NCI-H446 treated with DMSO at 0.1 percent for 48 hours (cell line): ENCODE data around the gene WNT3A.

Source experiments
- DNase-seq: peaks from one replicate; lab custom pipeline; 2025; lab: John Stamatoyannopoulos, UW

Gene WNT3A

GRCh38 chr1:228070173-228070572 lies 63.4 kb downstream of the WNT3A start:
- no peak for DNase-seq

- DNase-seq: no peak
These were observed 64.1 kb downstream of the WNT3A start for GRCh38 chr1:228070851-228071250.

DNA sequence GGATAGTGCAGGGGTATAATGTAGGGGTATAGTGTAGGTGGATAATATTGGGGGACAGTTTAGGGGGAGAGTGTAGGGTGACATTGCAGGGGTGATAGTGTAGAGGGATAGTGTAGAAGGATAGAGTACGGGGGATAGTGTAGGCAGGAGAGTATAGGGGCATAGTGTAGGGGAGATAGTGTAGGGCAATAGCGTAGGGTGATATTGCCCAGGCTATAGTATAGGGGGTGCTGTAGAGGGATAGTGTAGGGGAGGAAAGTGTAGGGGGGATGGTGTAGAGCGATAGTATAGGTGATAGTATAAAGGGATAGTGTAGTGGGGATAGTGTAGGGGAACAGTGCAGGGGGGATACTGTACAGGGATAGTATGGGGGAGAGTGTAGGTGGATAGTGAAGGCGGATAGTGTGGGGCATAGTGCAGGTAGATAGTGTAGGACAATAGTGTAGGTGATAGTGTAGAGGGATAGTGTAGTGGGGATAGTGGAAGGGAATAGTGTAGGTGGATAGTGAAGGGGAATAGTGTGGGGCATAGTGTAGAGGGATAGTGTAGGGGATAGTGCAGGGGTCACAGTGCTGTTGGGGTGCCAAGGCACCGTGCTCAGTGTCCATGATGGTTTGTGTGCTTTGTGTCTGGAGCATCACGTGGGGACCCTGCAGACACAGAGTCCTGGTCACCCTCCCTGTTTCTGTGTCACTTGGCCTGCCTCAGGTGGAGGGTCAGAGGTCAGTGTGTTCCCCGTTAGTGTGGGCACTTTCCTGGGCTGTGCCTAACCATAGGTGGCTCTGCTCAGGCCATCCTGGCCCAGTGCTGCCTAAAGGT lies 65.2 kb downstream of the WNT3A start:
- DNase-seq: no peak

GRCh38 chr1:228072658-228073043 lies 65.9 kb downstream of the WNT3A start:
- no peak for DNase-seq

DNA sequence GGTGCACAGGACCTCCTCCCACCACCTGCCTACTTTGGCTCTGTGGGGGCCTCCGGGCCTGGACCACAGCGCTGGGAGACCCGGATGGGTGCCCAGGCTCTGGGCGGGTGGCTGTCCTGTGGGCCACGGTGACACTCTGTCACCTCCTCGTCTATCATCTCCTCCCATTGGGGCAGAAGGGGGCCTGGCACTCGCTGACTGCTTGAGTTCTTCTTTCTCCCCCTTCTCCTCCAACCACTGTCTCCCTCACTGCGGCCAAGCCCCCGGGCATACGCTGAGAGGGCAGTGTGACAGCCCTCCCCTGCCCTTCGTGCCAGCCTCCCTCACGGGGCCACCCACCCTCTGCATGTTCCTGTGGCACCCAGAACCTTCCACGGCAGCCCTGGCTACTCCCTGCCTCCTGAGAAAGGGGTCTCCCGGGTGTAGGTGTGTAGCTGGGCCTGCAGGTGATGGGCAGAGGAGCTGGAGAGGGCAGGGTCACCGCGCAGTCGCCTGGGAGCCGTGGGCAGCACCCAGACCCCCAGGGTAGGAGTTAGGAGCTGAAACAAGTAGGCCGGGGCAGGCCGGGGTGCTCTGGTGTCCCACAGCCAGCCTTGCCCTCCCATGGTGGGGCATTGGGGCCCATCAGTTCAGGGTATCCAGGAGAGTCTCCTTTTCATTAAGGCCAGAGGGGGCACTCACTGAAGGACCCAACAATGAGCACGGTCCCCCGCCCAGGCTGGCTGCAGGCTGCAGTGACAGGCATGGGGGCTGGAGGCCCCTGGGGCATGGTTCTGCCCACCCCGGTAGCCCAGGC lies 66.5 kb downstream of the WNT3A start:
- DNase-seq: no peak

DNA sequence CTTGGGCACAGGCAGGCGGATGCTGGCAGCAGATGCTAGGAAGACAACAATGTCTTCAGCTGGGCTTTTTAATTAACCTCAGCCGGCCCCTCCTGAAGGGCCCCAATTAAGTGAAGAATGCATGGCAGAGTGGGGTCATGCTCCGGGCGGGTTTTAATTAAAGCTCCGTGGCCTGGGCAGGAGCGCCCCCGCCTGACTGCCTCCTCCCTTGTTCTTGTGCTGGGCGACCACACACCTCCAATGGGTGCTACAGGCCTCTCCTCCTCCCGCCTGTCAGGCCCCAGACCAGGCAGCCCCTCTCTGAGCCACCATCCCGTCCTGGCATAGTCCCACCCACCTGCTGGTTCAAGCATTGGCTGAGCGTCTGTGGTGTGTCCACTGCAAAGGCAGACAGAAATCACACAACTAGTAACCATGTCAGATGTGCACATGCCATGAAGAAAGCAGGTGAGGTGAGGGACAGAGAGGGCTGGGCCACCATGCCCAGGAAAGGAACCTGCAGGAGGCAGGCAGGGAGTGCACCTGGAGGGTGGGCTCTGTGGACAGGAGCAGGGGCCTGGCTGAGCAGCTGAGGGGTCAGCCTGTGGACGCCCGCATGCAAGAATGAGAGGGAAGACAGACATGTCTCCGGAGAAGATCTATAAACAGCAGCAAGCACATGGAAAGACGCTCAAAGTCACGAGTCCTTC lies 67.2 kb downstream of the WNT3A start:
- no peak for DNase-seq

DNA sequence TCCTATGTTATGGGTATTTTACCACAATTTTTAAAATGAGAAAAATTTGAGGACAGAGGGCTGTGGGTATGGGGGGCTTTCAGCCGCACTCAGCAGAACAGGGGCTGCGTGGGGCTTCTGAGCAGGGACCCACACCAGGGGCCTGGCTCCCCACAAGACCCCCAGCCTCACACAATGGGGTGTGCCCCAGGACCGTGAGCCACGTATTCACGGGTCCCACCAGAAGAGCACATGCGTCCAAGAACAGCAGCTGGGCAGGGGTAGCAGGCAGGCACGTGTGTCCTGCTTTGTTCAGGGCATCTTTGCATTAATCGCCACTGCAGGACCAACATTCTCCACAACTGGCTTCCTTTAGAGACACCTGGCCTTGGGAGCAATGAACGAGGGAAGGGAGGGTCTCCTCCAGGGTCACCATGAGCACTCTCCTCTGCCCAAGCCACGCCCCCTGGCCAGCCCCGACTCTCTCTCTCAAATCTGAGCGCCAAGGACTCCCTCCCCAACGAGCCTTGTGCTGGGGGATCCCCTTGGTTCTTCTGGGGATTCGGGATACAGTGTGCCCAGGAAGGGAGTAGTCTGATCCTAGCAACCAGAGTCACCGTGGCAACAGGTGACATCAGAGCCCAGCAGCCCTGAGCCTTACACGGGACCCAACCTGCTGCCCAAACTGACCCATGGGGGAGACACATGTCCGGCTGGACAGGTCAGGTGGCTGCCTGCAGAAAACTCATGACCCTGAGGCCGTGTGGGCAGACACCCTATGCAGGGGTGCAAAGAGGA lies 68.3 kb downstream of the WNT3A start:
- DNase-seq: no peak

GRCh38 chr1:228075801-228076271 lies 69.0 kb downstream of the WNT3A start:
- no peak for DNase-seq

GRCh38 chr1:228076796-228077430 lies 70.1 kb downstream of the WNT3A start:
- no peak for DNase-seq

- no peak for DNase-seq
These were observed 71.0 kb downstream of the WNT3A start for GRCh38 chr1:228077565-228078330.

DNA sequence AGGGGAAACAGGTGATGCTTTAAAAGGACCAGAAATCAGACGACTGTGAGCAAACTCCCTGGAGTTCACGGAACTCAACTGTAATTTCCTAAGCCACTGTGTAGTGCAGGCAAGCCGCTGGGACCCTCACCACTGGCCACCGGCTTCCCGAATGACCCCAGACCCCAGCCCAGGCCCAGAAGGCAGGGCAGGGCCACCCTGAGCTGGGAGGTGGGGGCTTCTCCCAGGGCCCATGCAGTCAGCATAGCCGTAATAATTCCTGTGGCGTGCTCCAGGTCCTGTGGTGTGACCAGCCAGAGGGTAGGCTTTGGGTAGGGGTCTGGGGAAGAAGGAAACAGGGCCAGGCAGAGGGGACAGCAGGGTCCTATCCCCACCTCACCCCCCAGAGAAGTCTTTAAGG lies 72.2 kb downstream of the WNT3A start:
- DNase-seq: no peak

DNA sequence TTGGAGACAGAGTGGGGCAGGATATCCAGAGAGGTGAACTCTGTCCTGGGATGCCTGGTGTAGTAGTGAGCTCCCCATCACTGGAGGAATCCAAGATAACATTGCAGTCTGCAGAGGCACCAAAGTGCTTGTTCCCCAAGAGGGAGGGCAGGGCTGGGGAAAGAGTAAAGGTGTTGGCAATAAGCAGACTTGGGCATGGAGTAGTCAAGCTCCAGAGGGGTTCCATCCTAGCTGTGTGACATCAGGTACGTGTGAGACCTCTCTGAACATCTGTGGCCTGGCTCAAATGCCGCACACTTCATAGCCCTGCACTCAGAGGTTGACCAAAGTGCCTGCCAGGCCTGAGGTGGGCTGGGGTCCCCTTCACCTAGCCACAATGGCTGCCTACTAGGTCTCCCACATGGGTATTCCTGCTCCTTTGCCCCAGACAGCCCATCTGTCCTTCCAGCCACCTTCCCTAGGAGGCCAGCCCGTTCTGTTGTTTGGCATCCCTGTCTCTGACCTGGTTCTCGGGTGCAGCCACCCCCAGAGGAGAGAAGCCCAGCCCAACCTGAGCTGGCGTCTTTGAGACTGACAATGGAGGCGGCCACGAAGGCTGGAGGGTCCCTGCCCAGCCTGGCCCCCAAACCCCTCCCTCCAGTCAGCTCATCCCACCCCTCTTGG lies 72.9 kb downstream of the WNT3A start:
- no peak for DNase-seq

DNA sequence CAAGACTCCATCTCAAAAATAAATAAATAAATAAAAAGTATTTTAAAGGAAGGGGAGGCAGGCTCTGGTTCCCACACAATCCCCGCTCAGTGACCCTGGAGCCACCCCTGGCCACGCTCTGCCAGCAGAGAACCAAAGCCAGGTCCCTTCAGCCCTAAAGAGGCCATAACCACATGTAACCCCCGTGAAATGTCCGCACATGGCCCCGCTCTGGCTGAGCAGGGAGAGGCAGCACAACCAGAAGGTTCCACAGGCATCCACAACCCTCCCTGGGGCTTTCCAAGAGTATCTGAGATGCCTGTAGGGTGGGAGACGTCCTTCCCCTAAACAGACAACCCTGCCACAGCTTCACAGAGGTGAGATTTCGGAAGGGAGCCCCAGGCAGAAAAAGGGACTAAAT lies 74.3 kb downstream of the WNT3A start:
- DNase-seq: no peak

DNA sequence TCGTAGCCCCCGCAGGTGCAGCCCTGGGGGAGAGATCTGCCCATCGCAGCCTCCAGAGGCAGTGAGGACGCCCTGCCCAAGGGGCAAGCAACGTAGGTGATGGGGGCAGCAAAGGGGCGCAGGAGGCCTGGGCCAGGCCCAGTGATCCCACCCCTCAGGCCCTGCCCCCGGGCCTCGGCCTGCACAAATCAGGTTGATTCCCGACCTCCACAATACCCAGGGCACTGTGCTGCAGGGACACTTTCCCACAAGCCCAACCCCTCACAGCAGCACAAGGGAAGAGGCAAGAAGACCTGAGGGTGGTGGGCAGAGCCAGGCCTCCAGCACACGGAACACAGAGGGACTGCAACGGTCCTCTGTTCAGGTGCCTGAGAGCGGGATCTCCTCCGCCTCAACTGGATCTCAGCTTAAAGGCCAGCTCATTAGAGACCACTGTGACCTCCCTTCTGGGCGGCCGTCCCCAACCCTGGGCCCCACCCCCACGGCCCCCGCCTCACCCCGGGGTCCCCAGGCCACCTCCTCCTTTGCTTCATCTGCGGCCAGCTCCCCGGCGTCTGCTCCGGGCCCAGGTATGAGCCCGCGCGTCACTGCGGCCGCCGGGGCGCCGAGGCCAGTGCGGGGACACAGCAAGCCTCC lies 74.9 kb downstream of the WNT3A start:
- DNase-seq: no peak

GRCh38 chr1:228082214-228082917 lies 75.6 kb downstream of the WNT3A start, which contains the start of gene ARF1:
Gene ARF1 (plus strand): TSS chr1:228082708. CDS start chr1:228097115, 14,407 bp downstream.
- peak; percentile 85 for DNase-seq

DNA sequence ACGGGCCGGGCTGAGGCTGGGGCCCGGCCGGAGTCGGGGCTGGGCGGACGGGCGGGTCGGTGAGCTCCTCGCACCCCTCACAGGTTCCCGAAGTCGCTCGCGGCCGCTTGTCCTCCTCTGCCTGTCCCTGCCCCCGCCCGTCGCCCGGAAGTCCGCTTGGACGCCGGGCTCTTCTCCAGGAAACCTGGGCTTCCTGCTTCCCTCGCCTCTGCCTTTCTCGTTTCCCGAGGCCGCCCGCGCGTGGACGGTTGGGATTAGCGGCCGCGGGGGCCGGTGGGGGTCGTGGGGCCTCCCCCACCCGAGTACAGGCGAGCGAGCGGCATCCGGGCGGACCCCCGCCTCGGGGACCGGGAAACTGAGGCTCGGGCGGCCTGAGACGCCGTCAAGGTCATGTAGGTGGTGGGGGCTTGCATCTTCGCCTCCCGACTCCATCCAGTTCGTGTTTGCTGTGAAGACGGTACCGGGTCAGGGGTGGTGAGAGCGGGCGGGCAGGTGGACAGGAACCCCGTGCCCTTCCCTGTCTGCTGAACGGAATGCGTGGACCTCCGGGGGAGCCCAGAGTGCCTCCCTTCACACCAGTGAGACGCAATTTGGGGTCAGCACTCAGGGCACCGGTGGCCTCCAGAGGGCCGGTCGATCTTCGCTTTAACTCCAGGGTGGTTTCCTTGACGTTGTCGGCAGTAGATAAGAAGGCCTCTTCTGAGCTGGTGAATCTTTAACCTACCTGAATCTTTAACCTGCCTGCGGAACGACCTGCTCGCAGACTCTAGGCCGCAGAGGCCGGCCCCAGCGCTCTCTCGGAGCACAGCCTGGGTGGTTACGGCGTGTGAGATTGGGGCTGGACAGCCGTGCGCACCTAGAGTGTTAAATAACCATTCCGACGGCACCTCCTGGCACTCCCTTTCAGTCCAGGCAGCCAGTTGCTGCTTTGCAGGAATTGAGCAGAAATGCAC lies 76.4 kb downstream of the WNT3A start:
- no peak for DNase-seq

DNA sequence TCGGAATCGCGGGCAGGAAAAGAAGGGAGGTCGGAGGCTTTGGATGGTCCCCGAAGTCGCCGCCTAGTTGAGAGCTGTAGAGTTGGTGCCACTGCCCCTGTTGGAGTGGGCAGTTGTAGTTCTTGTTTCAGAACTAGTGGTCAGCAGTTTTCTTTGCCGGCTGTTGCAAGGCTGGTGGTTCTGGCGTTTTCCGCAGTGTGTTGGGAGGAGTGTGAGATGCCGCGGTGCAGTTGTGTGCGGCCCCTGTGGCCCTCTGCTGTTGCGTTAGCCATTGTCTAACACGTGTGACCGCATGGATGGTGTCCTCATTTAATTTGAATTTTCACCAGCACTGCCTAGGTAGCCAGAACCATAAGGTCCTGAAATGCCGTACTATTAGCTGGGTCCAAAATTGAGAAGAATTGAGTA lies 77.1 kb downstream of the WNT3A start:
- DNase-seq: no peak

DNA sequence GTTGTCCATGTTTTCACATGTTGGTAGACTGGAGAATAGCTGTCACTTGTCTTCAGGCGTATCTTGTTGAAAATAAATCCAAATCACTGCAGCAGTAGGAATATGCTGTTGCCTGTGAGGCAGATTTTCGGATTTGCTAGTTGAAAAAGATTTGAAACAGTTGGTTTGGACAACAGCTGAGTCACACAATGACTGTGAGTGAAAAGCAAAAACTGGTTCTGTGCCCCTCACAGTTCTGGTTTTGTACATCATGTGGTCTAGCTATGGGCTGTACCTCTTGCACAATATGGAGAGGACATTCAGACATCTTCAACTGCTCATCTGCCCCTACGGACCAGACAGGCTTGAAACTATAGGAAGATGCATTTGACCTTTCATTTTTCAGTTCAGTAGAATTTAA lies 77.5 kb downstream of the WNT3A start:
- DNase-seq: no peak
